Right lobe of liver (tissue), 6 donors: Measurements from ENCODE around the gene CAPZA2. TPM values are rescaled to one million over a fixed set of nuclear protein-coding genes. Genes with fewer than 3 reads are reported as not detected.

Experiments used
- ATAC-seq, 4 donors: fragments of 200-7000 bp; cut with Tn5 transposase; one replicate each; pipeline ENCODE4 v1.9.1; 2020; ENCODE audit warnings: mild to moderate bottlenecking in 4 of 4, moderate library complexity in 4 of 4
- DNase-seq, 3 donors: peaks; one replicate each; pipeline ENCODE4 v3.0.0-alpha.2; 2020
- H3K27ac ChIP-seq, 3 donors: fragments of 200-600 bp; one replicate each; pipeline ENCODE4 v1.8.0; 2022
- H3K27me3 ChIP-seq, 2 donors: fragments of 200-600 bp; one replicate each; pipeline ENCODE4 v1.8.0; 2022
- H3K36me3 ChIP-seq, 4 donors: fragments of 200-600 bp; sonication (generic) in 1 of 4; one replicate each; pipeline versions ENCODE4 v1.5.1 to v1.8.0; 2017 to 2022; ENCODE audit warnings: control low read depth in 1 of 4
- H3K4me1 ChIP-seq, 4 donors: fragments of 200-600 bp; sonication (generic) in 1 of 4; one replicate each; pipeline versions ENCODE4 v1.5.1 to v1.8.0; 2017 to 2022; ENCODE audit warnings: control low read depth in 1 of 4
- H3K4me3 ChIP-seq, 3 donors: fragments of 200-600 bp; one replicate each; pipeline ENCODE4 v1.8.0; 2022
- H3K9me3 ChIP-seq, 4 donors: fragments of 200-600 bp; sonication (generic) in 1 of 4; one replicate each; pipeline versions ENCODE4 v1.5.1 to v1.8.0; 2017 to 2022; ENCODE audit warnings: control low read depth in 1 of 4
- CTCF ChIP-seq, 4 donors: fragments of 200-600 bp in 3 of 4; fragments of 450-650 bp in 1 of 4; IDR thresholded peaks; one replicate each; pipeline versions ENCODE4 v1.5.1 to v1.8.0; 2016 to 2022; ENCODE audit warnings: antibody characterized with exemption in 4 of 4, mild to moderate bottlenecking in 2 of 4
- POLR2A ChIP-seq: fragments of 450-650 bp; IDR thresholded peaks from one replicate; pipeline ENCODE4 v1.6.1; 2017; ENCODE audit warnings: antibody characterized with exemption, mild to moderate bottlenecking
- WGBS: methylation state at CpG from one replicate; pipeline ENCODE4 v1.1.6; 2018; ENCODE audit warnings: low coverage, low lambda C conversion rate; ENCODE audit not compliant: insufficient coverage; ENCODE audit errors: missing lambda C conversion rate; 5-methylcytosine and 5-hydroxymethylcytosine counted together
- intact Hi-C, 2 donors: fragments of 100-400 bp; cut with DNase I; formaldehyde crosslinking; loops; one replicate each; pipeline versions ENCODE4 v1.11.2 to v1.14.1; 2022
- total RNA-seq, 6 experiments: library from RNA; depleted of rRNA in 2 of 6; stranded (reverse); fragments of >200 nt in 2 of 6; fragmentation: NEBNext Ultra II Directional in 3 of 6; extraction: Animal tissue kit (Norgen Biotek cat#: 25700) in 3 of 6; gene quantifications; one replicate each; pipeline versions ENCODE4 v1.1.0 to v1.2.4, GENCODE V29; 2016 to 2023
- donor health status: DM: no; HTN: yes; CAD: no.
- donor health status: DM: no; HTN: no; CAD: no.
- donor health status: DM: no; HTN: no; CAD: no.
- donor health status: DM: no; HTN: yes; CAD: no.
- donor health status: DM: no; HTN: yes; CAD: no.

The CAPZA2 gene
- total RNA-seq, 6 experiments from 2014 or later: 48.8 to 114 (median 89.8) TPM

DNA sequence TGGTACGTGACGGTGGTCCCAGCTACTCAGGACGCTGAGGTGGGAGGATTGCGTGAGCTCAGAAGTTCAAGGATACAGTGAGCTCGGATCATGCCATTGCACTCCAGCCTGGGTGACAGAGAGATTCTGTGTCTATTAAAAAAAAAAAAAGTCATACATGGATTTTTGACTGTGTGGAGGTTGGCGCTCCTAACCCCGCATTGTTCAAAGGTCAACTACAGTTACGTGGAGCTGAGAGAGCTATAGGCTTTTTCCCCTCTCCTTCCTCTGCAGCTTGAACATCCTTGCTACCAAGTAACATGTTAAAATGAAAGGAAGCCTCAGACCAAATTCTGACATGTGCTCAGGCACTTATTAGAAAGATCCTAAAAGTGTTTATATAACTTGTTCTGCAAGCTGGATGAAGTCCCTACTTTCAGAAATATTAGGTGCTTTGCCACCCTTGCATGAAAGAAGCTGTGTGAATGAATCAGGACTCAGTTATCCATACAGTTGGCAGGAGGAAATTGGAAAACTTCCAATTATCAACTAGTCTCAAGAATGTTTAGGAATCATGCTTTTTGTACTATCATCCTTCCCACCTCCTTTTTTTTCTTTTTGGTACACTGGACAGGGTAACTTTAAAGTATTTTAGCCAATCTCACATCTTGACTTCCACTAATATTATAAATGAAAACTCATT, 78.4 kb downstream of the CAPZA2 start:
- DNase-seq: no peak
- no peak overlapping the region for H3K4me3 ChIP-seq
- intact Hi-C loops: no loop called here
- H3K27me3 ChIP-seq: no peaks in the 10 kb centered on the region
- H3K27ac ChIP-seq: no peak overlapping the region
- no peaks in the 10 kb centered on the region for H3K36me3 ChIP-seq
- TF ChIP-seq POLR2A (no peak), CTCF (IDR thresholded peaks at IDR 0.05) (no peak)
- WGBS: 77% methylated on average over 8 of the region's 8 CpGs
- H3K9me3 ChIP-seq: no peaks in the 10 kb centered on the region
- no peaks in the 10 kb centered on the region for H3K4me1 ChIP-seq
- no peak for ATAC-seq

DNA sequence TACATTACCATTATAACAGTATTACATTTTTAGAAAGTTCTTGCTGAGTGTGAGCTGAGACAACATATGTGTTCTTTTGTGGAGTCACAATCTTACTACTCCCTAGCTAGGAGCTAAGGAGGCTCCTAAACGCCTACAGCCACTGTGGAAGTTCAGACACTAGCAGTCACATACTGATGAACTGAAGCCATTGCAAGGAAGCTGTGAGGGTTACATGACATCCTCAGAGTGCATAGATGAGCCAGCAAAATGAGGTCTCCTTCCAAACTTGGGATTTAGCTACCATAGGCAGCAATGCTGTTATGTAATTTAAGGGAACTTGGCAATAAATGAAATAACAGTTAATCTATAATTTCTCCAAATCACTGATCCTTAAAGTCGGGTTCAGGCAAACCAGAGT, 80.1 kb downstream of the CAPZA2 start:
- Histone ChIP-seq H3K27ac (no peak overlapping the region), H3K4me3 (no peak overlapping the region), H3K36me3 (no peaks in the 10 kb centered on the region), H3K4me1 (no peaks in the 10 kb centered on the region), H3K27me3 (no peaks in the 10 kb centered on the region), H3K9me3 (no peaks in the 10 kb centered on the region)
- intact Hi-C loops: no loop called here
- DNase-seq (no peak), ATAC-seq (no peak)
- 55% methylated on average over 1 of the region's 2 CpGs for WGBS
- no peak for TF ChIP-seq POLR2A
- TF ChIP-seq CTCF (IDR thresholded peaks at IDR 0.05): no peak

- Histone ChIP-seq H3K36me3 (no peaks in the 10 kb centered on the region), H3K4me3 (no peak overlapping the region), H3K27me3 (no peaks in the 10 kb centered on the region), H3K4me1 (peaks cover 0 to 5% (median 0%) of the 10 kb centered on the region in 4 donors), H3K27ac (no peak overlapping the region), H3K9me3 (no peaks in the 10 kb centered on the region)
- ATAC-seq: no peak
- TF ChIP-seq POLR2A (no peak), CTCF (IDR thresholded peaks at IDR 0.05) (no peak)
- WGBS: 94% methylated on average over 2 of the region's 3 CpGs
- intact Hi-C loops: no loop called here
- no peak for DNase-seq
Measured at GRCh38 chr7:116948934-116949333, 86.5 kb downstream of the CAPZA2 start.

DNA sequence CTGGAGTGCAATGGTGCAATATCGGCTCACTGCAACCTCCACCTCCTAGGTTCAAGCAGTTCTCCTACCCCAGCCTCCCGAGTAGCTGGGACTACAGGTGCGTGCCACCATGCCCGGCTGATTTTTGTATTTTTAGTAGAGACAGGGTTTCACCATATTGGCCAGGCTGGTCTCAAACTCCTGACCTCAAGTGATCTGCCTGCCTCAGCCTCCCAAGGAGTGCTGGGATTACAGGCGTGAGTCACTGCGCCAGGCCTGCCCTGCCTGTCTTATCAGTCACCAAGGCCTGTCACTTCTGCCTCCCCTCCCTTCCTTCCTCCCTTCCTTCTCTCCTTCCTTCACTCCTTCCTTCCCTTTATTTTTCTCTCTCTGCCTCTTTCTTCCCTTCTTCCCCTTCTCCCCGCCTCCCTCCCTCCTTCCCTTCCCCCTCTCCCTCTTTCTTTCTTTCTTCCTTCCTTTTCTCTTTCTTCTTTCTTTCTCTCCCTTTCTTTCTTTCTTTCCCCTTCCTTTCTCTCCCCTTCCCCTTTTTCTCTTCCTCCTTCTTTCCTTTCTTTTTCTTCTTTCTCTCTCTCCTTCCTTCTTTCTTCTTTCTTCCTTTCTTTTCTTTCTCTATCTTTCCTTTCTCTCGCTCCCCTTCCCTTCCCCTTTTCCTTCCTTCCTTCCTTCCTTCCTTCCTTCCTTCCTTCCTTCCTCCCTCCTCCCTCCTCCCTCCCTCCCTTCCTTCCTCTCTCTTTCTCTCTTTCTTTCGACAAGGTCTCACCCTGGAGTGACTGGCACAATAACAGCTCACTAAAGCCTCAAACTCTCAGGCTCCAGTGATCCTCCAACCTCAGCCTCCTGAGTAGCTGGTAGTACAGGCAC, 87.8 kb downstream of the CAPZA2 start:
- Histone ChIP-seq H3K4me3 (no peak overlapping the region), H3K9me3 (no peaks in the 10 kb centered on the region), H3K4me1 (peaks cover 0 to 14% (median 2%) of the 10 kb centered on the region in 4 donors), H3K27me3 (no peaks in the 10 kb centered on the region), H3K36me3 (no peaks in the 10 kb centered on the region), H3K27ac (no peak overlapping the region)
- ATAC-seq: no peak
- WGBS: 83% methylated on average over 4 of the region's 9 CpGs
- DNase-seq: no peak
- no peak for TF ChIP-seq CTCF (IDR thresholded peaks at IDR 0.05)
- TF ChIP-seq POLR2A: no peak
- intact Hi-C loops: no loop called here
